GM21381 (cell line): ENCODE results near the gene CFAP68.
"Not testable (repeated sequence)": the region's sequence is repeated elsewhere in the genome, so short reads cannot be mapped to it uniquely, and the experiment has no call there.

ENCODE experiments used
- ATAC-seq: cut with Tn5 transposase; IDR thresholded peaks from one replicate; pipeline ENCODE4 v1.9.1; 2021; ENCODE audit warnings: mild to moderate bottlenecking, moderate library complexity; ENCODE audit not compliant: unreplicated experiment

CFAP68 gene

DNA sequence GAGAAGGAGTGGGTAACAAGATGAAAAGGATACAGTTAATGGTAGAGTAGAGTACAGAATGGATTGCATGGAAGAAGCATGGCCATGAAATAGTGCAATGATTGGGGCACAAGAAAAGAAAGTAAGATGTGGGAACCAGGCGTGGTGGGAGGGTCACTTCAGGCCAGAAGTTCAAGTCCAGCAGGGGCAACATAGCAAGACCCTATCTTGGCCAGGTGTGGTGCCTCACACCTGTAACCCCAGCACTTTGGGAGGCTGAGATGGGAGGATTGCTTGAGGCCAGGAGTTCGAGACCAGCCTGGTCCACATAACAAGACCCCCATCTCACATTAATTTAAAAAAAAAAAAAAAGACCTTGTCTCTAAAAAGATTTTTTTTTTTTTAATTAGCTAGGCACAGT, 38.0 kb downstream of the CFAP68 start:
- no peak for ATAC-seq

DNA sequence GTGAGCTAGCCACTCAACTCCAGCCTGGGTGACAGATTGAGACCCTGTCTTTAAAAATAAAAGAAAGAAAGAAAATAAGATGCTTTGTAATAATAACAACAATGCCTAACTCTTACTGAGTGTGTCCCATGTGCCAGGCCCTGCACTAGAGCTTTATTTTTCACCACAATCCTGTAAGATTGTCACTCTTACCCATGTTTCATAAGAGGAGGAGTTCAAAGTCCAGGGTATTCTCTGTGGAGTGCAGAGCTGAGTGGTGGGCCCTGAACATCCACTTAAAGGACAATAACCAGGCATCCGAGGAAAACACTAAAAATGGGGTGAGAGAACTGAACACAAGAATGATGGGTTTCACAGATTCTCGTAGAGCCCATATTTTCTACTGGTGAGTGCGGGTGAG, 38.4 kb downstream of the CFAP68 start:
- ATAC-seq = no peak

DNA sequence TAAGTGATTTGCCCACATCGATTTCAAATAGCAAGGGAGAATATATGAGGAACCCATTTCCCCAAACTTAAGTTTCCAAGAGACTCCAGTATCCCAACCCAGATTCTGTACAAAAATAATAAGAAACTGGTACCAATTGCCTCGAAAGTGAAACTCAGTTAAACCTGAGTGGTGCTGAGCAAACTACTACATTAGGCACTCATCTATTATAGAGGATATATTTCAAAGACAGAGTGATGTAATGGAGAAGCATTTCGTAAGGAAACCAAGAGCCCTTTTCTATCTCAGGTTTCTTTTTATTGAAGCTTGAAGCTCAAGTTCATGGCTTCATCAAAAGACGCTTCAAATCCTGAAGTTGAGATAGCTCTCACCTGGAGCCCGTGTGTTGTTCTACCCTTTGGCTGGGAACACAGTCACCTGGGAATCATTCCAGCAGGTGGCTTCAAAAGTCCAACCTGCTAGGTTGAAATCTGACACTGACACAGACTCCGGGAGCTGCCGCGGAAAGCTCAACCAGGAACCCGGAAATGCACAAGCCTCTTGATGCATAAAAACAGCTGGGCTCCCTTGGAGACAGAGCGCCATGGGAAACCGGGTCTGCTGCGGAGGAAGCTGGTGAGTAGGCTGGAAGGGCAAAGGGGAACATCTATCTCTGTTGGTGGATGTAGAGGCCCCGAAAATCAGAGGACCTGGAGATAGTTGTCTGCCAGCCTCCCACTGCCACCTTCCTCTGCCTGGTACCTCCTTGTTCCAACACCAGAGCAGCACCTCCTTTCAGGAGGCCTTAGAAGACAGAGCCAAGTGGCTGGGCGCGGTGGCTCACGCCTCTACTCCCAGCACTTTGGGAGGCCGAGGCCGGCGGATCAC, 39.3 kb downstream of the CFAP68 start, which contains the start of gene C11orf52:
Gene C11orf52, plus strand, starts transcription at position 524 of the 867 bp plus-strand sequence. Its CDS starts 60 bp downstream, at position 584.
- ATAC-seq = no peak

DNA sequence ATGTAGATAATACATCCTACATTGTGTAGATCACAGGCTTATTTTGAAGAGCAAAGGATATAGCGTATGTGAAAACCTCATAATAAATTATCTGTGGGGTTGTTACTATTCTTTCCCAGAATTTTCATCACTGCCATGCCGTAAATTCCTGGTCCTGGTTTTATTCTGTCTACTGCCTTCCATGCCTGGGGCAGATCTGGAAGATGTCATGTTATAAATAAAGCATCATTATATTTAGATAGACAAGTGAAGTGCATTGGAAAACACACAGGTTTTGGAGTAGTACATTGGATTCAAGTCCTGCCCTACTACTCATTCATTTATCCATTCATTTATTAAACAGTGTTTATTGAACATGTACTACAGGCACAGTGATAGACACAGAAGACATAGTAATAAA, 41.6 kb downstream of the CFAP68 start:
- no peak for ATAC-seq

DNA sequence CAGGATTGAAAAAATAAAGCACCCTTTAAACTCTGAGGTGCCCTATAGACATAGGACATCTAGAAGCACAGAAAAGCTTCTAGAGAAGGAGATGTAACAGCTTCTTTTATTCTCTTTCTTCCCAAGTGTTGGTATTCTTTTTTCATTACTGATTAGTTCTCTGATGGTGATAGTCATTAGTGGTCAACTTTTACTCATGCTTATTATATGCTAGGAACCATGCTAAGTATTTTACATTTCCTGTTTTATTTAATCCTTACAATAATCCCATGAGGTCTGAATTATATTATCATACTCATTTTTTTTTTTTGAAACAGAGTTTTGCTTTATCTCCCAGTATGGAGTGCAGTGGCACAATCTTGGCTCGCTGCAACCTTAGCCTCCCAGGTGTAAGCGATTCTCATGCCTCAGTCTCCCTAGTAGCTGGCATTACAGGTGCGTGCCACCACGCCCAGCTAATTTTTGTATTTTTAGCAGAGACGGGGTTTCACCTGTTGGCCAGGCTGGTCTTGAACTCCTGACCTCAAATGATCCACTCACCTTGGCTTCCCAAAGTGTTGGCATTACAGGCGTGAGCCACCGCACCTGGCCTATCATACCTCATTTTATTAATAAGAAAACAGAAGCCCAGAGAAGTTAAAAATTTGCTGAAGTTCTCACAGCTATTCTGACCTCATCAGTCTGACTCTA, 42.3 kb downstream of the CFAP68 start:
- no peak for ATAC-seq

DNA sequence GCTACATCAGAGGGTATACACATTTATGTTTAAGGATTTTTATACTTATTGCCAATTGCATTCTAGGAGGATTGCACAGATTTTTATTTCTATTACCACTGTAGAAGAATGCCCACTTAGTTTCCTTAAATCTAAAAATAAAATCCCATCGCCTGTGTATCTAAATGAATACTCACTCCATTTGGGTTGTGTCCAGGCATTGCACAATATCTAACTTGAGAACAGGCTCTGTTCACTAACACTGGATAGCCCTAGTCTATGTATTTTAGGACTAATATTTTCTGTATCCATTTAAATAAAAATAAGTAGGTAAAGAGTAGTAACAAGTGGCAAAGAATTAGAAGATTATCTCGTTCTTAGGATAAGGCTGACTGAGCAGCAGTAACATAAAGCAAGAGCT, 43.5 kb downstream of the CFAP68 start:
- no peak for ATAC-seq

DNA sequence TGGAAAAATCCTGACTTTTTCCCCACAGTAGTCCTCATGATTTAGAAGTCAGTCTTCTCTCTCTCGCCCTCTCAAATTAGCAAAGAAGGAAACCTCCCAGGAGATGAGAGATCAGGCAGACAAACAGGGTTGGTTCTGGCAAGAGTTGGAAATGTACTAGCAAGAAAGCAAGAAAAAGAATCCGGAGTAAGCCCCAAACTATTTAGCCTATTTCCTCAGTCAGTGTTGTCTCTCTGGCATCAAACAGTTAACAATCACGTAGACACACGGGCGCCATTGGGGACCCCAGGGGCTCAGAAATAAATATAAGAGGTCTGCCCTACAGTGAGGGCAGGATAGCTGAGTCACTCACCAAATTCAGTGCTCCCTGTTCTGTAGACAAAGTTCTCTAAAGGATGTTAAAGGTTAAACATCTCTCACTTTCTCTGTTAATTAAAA, 44.0 kb downstream of the CFAP68 start:
- no peak for ATAC-seq

DNA sequence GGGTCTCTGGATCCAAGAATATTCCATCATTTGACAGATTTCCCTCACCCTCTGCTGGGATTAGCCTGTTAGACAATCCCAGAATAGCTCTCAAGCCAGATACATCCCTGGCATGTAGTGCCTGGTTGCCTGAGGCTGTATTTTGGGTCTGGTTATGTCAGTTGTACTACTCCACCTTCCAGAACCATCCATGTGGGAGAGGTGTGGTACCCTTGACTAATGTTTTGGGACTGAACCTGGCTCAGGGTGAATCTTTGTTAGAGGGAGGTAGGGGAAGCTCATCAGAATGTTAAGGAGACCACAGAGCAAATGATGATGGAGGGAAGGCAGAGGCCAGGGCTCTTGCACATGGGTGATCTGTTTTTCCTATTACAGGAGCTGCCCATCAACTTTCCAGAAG, 44.6 kb downstream of the CFAP68 start:
- no peak for ATAC-seq

DNA sequence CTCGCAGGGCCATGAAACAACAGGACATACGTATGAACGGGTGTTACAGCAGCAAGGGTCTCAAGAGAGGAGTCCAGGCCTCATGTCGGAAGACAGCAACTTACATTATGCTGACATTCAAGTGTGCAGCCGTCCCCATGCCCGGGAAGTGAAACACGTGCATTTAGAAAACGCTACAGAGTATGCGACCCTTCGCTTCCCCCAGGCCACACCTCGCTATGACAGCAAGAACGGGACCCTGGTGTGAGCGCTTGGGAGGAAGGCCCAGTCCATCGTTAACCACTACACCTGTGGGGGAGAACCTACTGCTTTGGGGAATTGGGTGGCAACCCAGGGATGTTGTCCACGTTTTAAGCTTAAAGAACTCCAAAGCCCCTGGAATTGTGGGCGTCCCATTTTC, 46.6 kb downstream of the CFAP68 start:
- no peak for ATAC-seq

DNA sequence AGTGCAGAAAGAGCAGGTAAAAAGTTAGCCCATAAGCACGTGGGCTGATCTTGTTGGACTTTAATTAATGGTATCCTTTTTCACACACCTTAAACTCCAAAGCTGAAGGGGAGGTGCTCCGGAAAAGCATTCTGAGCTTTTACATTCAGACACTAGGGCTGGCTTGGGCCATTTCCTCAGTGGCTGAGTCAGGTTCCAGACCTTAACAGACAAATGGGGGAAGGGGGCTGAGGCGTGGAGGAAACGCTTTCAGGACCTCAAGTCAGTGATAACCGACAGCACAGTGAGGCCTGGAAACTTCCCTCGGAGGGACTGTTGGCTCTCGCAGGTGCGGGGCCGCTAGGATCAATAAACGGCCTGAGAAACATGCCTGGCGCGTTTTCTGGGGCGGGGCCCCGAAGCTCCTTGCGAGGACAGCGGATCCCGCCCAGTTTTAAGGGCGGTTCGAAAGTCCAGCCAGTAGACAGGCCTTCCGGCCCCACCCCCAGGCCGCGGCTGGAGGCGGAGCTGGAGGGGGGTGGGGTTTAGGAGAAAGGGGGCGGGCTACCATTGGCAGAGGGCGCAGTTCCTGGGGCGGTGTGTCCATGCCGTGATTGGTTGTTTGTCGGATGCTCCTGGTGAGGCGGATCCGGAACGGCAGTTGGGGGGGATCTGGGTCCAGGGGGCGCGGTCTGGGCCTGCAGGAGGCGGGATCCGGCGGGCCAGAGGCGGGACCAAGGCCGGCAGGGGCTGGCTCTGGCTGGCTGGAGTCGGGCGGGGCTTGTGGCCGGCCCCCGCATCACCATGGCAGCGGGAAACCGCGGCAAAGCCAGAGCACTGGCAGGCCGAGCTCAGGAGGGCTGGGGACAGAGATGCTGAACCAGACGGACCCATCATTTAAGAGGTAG, 47.4 kb downstream of the CFAP68 start:
- ATAC-seq = peak; percentile 92

DNA sequence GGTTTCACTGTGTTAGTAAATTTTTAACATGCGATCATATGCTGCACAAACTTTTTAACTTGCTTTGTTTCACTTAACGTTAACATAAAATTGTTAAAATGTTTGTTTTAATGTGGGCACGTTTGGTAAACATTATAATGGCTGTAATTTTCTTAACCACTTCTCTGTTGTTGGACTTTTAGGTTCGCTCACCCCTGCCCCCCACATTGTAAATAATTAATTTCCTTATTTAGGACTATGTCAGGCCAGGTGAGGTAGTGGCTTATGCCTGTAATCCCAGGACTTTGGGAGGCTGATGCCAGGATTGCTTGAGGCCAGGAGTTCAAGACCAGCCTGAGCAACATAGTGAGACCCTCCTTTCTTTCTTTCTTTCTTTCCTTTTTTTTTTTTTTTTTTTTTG, 51.1 kb downstream of the CFAP68 start:
- ATAC-seq = no peak

DNA sequence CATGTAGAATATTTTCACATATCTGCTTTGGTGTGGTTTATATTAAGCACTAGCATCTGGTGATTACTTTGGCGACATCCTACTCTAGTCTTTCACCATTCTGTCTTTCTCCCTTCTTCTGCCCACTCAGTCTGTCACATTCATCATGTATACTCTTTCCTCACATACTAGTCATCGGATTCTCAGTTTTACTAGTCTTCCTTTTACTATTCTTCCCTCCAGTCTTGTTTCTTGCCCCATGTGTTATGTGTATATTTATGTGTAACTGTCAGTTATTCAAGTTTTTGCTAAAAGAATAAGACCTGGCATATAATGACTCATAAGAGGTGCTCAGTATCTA, 53.2 kb downstream of the CFAP68 start:
- no peak for ATAC-seq

DNA sequence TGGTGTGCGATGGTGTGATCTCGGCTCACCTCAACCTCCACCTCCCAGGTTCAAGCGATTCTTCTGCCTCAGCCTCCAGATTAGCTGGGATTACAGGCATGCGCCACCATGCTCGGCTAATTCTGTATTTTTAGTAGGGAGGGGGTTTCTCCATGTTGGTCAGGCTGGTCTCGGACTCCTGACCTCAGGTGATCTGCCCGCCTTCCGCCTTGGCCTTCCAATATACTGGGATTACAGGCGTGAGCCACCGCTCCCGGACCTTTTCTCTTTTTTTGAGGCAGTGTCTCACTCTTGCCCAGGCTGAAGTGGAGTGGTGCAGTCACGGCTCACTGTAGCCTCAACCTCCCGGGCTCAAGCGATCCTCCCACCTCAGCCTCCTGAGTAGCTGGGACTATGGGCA, 53.8 kb downstream of the CFAP68 start:
- not testable (repeated sequence) for ATAC-seq

DNA sequence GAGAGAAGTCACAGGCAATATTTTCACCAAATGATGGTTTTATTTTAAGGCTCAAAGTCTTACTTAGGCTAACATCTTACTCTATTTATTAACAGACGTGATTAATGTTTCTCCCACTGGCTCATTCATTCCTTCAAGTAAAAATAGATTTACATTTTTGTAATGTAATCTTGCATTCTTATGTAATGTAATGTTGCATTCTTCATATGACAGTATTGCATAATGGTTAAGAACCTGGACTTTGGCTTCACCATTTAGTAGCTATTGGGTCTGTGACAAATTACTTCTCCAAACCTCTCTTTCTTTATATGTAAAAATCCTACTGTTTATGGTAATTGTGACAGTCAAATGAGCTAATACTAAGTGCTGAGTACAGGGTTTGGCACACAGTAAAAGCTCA, 54.5 kb downstream of the CFAP68 start:
- ATAC-seq = no peak

DNA sequence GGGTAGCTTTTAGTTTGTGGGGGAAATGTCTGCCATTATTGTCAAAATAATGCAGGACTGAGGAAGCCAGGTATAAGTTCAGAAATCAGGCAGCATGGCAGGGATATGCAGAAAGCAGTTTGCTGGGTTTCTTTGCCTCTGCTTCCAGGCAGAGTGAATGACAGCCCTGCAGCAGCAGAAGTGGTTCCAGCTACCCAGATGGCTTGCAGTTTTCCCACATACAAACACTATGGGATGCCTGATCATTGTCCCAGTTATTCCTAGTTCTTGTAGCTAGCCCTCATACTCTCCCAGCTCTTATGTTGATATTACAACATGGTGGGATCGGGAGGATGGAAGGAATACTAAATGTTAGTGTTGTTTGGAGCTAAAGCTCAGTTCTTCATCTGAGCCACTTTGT, 55.0 kb downstream of the CFAP68 start:
- no peak for ATAC-seq
